Suprapubic skin (tissue), 4 donors: Measurements from ENCODE around the gene SDC1.

Experiments used
- POLR2A ChIP-seq, 2 donors: fragments of 450-650 bp; IDR thresholded peaks; one replicate each; pipeline ENCODE4 v1.6.1; 2017; ENCODE audit warnings: antibody characterized with exemption in 2 of 2, mild to moderate bottlenecking in 2 of 2, moderate library complexity in 2 of 2
- POLR2AphosphoS5 ChIP-seq, 3 donors: sonication (generic); formaldehyde crosslinking; IDR thresholded peaks; one replicate each; pipeline ENCODE4 v1.6.1; 2017; ENCODE audit warnings: antibody characterized with exemption in 3 of 3
- TF ChIP-seq, protein P1 (sequence below), 2 donors: fragments of 200-600 bp in 1 of 2; fragments of 450-650 bp in 1 of 2; sonication (generic) in 1 of 2; IDR thresholded peaks; one replicate each; pipeline ENCODE4 v1.5.1; 2016 to 2019; ENCODE audit warnings: antibody characterized with exemption in 2 of 2, mild to moderate bottlenecking in 1 of 2, moderate library complexity in 1 of 2

DNA sequence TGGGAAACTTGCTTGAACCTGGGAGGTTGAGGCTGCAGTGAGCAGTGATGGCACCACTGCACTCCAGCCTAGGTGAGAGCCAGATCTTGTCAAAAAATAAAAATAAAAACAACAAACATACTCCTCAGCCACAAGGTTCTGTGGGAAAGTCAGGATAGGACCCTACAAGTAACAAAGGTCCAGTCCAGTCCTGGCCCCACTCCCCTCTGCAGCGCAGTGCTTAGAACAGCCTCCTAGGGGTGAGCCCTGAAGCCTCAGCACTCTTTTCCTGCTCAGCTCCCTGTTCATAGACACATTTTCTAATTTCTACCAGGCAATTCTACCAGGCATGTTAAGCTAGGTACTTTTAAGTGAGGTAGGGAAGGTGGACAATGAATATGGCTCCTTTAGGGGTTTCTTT is 22.2 kb upstream of the SDC1 start:
- TF ChIP-seq, protein P1, sequence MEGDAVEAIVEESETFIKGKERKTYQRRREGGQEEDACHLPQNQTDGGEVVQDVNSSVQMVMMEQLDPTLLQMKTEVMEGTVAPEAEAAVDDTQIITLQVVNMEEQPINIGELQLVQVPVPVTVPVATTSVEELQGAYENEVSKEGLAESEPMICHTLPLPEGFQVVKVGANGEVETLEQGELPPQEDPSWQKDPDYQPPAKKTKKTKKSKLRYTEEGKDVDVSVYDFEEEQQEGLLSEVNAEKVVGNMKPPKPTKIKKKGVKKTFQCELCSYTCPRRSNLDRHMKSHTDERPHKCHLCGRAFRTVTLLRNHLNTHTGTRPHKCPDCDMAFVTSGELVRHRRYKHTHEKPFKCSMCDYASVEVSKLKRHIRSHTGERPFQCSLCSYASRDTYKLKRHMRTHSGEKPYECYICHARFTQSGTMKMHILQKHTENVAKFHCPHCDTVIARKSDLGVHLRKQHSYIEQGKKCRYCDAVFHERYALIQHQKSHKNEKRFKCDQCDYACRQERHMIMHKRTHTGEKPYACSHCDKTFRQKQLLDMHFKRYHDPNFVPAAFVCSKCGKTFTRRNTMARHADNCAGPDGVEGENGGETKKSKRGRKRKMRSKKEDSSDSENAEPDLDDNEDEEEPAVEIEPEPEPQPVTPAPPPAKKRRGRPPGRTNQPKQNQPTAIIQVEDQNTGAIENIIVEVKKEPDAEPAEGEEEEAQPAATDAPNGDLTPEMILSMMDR (IDR thresholded peaks at IDR 0.05): no peak
- TF ChIP-seq POLR2A (IDR thresholded peaks at IDR 0.05) (no peak), POLR2AphosphoS5 (IDR thresholded peaks at IDR 0.05) (no peak)
